Activated T-cell treated with anti-CD3 and anti-CD28 coated beads, Interleukin-2, amount 50 U/mL, for 4 hours (primary cell): ENCODE data around the gene NLGN2. TPM values are rescaled to one million over a fixed set of nuclear protein-coding genes. Genes with fewer than 3 reads are reported as not detected.

Experiments
- ATAC-seq, 2 donors: fragments of 200-7000 bp; cut with Tn5 transposase; one replicate each; pipeline ENCODE4 v1.10.0; 2021
- DNase-seq: peaks from one replicate; pipeline ENCODE4 v3.0.0-alpha.2; 2020
- H3K27me3 Mint-ChIP-seq: one replicate; pipeline ENCODE4 v1.8.0; 2021; ENCODE audit warnings: low read depth, mixed read lengths
- H3K36me3 Mint-ChIP-seq: one replicate; pipeline ENCODE4 v1.8.0; 2022; ENCODE audit warnings: mixed read lengths; ENCODE audit not compliant: insufficient read depth
- H3K4me1 Mint-ChIP-seq: one replicate; pipeline ENCODE4 v1.8.0; 2021; ENCODE audit warnings: low read depth, mixed read lengths
- H3K4me3 Mint-ChIP-seq: one replicate; pipeline ENCODE4 v1.8.0; 2021; ENCODE audit warnings: mild to moderate bottlenecking, moderate library complexity, mixed read lengths
- H3K9me3 Mint-ChIP-seq: one replicate; pipeline ENCODE4 v1.8.0; 2021; ENCODE audit warnings: mixed read lengths
- total RNA-seq, 3 donors: library from RNA; stranded (reverse); gene quantifications; one replicate each; pipeline ENCODE4 v1.2.1, GENCODE V29; 2021

Gene NLGN2
- total RNA-seq, 3 donors from 2014 or later = 4.9 to 6.4 (median 5.9) TPM

GRCh38 chr17:7431231-7431630, 23.6 kb downstream of the NLGN2 start:
- DNase-seq (no peak), ATAC-seq (no peak)
- Mint-ChIP-seq H3K27me3 (peaks cover under 1% of the 10 kb centered on the region), H3K4me1 (peaks cover 8% of the 10 kb centered on the region), H3K9me3 (no peaks in the 10 kb centered on the region), H3K4me3 (no peak overlapping the region), H3K36me3 (no peaks in the 10 kb centered on the region)

GRCh38 chr17:7432296-7432695, 24.7 kb downstream of the NLGN2 start:
- DNase-seq = no peak
- Mint-ChIP-seq H3K27me3 (no peaks in the 10 kb centered on the region), H3K36me3 (no peaks in the 10 kb centered on the region), H3K4me1 (peaks cover 11% of the 10 kb centered on the region), H3K4me3 (no peak overlapping the region), H3K9me3 (no peaks in the 10 kb centered on the region)
- no peak for ATAC-seq

DNA sequence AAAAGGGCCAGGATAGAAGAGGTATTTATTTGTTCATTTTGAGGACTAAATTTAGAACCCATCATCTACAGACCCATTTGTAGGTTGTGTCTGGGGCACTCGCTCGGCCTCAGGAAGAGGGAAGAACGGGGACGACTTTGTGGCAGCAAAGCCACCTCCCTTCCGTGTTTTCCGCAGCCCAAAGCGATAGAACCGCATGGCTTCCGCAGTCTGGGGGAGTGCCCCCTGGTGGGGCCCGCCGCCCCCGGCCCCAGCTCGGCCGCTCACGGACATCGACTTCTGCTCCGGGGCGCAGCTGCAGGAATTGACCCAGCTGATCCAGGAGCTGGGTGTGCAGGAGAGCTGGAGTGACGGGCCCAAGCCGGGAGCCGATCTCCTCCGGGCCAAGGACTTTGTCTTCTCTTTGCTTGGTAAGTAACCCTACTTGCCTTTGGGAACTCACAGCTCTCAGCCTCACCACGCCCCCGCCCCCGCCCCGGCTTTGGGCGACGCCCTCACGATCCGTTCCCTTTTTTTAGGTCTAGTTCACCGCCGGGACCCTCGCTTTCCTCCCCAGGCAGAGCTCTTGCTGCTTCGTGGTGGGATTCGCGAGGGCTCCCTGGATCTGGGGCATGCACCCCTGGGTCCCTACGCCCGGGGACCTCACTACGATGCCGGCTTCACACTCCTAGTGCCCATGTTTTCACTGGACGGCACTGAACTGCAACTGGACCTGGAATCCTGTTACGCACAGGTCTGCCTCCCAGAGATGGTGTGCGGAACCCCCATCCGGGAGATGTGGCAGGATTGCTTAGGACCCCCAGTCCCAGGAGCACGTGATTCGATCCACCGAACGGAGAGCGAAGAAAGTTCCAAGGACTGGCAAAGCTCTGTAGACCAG, 28.3 kb downstream of the NLGN2 start:
- peak; percentile 20 to 25 for ATAC-seq
- Mint-ChIP-seq H3K27me3 (peaks cover 20% of the 10 kb centered on the region), H3K4me3 (peak overlapping the region; percentile 93), H3K4me1 (peaks cover 34% of the 10 kb centered on the region), H3K36me3 (no peaks in the 10 kb centered on the region), H3K9me3 (no peaks in the 10 kb centered on the region)
- peak; percentile 48 for DNase-seq

DNA sequence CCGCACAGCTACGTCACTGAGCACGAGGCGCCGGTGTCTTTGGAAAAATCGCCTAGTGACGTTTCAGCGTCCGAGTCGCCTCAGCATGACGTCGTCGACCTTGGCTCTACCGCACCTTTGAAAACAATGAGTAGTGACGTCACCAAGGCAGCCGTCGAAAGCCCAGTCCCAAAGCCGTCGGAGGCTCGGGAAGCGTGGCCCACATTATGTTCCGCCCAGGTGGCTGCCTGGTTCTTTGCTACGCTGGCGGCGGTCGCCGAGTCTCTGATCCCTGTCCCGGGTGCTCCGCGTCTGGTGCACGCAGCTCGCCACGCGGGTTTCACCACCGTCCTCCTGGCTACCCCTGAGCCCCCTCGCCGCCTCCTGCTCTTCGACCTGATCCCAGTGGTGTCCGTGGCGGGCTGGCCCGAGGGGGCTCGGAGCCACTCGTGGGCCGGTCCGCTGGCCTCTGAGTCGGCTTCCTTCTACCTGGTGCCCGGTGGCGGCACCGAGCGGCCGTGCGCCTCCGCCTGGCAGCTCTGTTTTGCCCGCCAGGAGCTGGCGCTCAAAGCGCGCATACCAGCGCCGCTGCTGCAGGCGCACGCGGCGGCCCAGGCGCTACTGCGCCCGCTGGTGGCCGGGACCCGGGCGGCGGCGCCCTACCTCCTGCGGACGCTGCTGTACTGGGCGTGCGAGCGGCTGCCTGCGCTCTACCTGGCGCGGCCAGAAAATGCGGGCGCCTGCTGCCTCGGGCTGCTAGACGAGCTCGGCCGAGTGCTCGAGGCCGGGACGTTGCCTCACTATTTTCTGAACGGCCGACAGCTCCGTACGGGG, 29.1 kb downstream of the NLGN2 start:
- peak; percentile 75 to 78 for ATAC-seq
- peak overlapping the region; percentile 93 for H3K4me3 Mint-ChIP-seq
- H3K9me3 Mint-ChIP-seq = no peaks in the 10 kb centered on the region
- peaks cover 35% of the 10 kb centered on the region for H3K4me1 Mint-ChIP-seq
- no peaks in the 10 kb centered on the region for H3K36me3 Mint-ChIP-seq
- peaks cover 27% of the 10 kb centered on the region for H3K27me3 Mint-ChIP-seq
- DNase-seq = peak; percentile 77

GRCh38 chr17:7437369-7437863, 29.8 kb downstream of the NLGN2 start:
- peaks cover 32% of the 10 kb centered on the region for H3K27me3 Mint-ChIP-seq
- ATAC-seq = no peak
- DNase-seq = no peak
- H3K4me1 Mint-ChIP-seq = peaks cover 35% of the 10 kb centered on the region
- no peaks in the 10 kb centered on the region for H3K36me3 Mint-ChIP-seq
- no peaks in the 10 kb centered on the region for H3K9me3 Mint-ChIP-seq
- peak overlapping the region; percentile 67 for H3K4me3 Mint-ChIP-seq

- ATAC-seq (no peak), DNase-seq (peak; percentile 61)
- Mint-ChIP-seq H3K4me1 (peaks cover 35% of the 10 kb centered on the region), H3K4me3 (peak overlapping the region; percentile 67), H3K9me3 (no peaks in the 10 kb centered on the region), H3K36me3 (no peaks in the 10 kb centered on the region), H3K27me3 (peaks cover 39% of the 10 kb centered on the region)
Measured at GRCh38 chr17:7437950-7438614, 30.4 kb downstream of the NLGN2 start.

- ATAC-seq = no peak
- DNase-seq = no peak
- Mint-ChIP-seq H3K4me1 (peaks cover 35% of the 10 kb centered on the region), H3K4me3 (peak overlapping the region; percentile 67), H3K9me3 (no peaks in the 10 kb centered on the region), H3K27me3 (peaks cover 47% of the 10 kb centered on the region), H3K36me3 (no peaks in the 10 kb centered on the region)
Measured at GRCh38 chr17:7438656-7439460, 31.2 kb downstream of the NLGN2 start.

GRCh38 chr17:7439462-7440112, 31.9 kb downstream of the NLGN2 start, which contains the start of gene FGF11:
TSS of gene FGF11 (plus strand) at chr17:7439512. CDS start at chr17:7439621, 109 bp downstream.
- no peaks in the 10 kb centered on the region for H3K9me3 Mint-ChIP-seq
- H3K4me1 Mint-ChIP-seq = peaks cover 35% of the 10 kb centered on the region
- H3K4me3 Mint-ChIP-seq = peak within 1 kb of the TSS; percentile 74
- peaks cover 52% of the 10 kb centered on the region for H3K27me3 Mint-ChIP-seq
- ATAC-seq (no peak), DNase-seq (no peak)
- H3K36me3 Mint-ChIP-seq = no peaks in the 10 kb centered on the region

GRCh38 chr17:7440113-7440833, 32.6 kb downstream of the NLGN2 start:
- no peak for ATAC-seq
- peak overlapping the region; percentile 74 for H3K4me3 Mint-ChIP-seq
- no peaks in the 10 kb centered on the region for H3K9me3 Mint-ChIP-seq
- DNase-seq = peak; percentile 30
- peaks cover 34% of the 10 kb centered on the region for H3K4me1 Mint-ChIP-seq
- H3K27me3 Mint-ChIP-seq = peaks cover 57% of the 10 kb centered on the region
- no peaks in the 10 kb centered on the region for H3K36me3 Mint-ChIP-seq

GRCh38 chr17:7440834-7441195, 33.2 kb downstream of the NLGN2 start:
- H3K4me1 Mint-ChIP-seq = peaks cover 37% of the 10 kb centered on the region
- no peaks in the 10 kb centered on the region for H3K36me3 Mint-ChIP-seq
- H3K27me3 Mint-ChIP-seq = peaks cover 63% of the 10 kb centered on the region
- no peak for DNase-seq
- peak overlapping the region; percentile 74 for H3K4me3 Mint-ChIP-seq
- no peak for ATAC-seq
- H3K9me3 Mint-ChIP-seq = no peaks in the 10 kb centered on the region

- Mint-ChIP-seq H3K4me1 (peaks cover 37% of the 10 kb centered on the region), H3K27me3 (peaks cover 65% of the 10 kb centered on the region), H3K4me3 (no peak overlapping the region), H3K9me3 (no peaks in the 10 kb centered on the region), H3K36me3 (no peaks in the 10 kb centered on the region)
- DNase-seq (no peak), ATAC-seq (no peak)
Measured at GRCh38 chr17:7441266-7441665, 33.6 kb downstream of the NLGN2 start.

DNA sequence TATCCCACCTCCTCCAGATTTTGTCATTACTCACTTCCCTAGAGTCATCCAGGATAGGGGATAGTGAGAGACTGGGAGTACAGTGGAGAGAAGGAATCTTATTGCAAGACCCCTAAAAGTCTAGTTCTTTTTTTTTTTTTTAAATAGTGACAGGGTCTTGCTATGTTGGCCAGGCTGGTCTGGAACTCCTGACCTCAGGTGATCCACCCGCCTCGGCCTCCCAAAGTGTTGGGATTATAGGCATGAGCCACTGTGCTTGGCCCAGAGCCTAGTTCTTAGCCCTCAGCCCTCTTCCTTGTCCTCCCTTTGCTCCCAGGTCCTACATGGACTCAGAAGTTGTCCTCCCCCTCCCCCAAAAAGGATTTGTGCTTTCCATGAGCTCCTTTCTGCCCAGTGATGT, 34.5 kb downstream of the NLGN2 start:
- Mint-ChIP-seq H3K4me1 (peaks cover 37% of the 10 kb centered on the region), H3K4me3 (no peak overlapping the region), H3K9me3 (no peaks in the 10 kb centered on the region), H3K36me3 (no peaks in the 10 kb centered on the region), H3K27me3 (peaks cover 68% of the 10 kb centered on the region)
- no peak for DNase-seq
- ATAC-seq = no peak
